GM18870 (cell line): ENCODE measurements around the gene MYDGF.
"Not testable (repeated sequence)": the region's sequence is repeated elsewhere in the genome, so short reads cannot be mapped to it uniquely, and the experiment has no call there.

Experiments
- ATAC-seq: cut with Tn5 transposase; IDR thresholded peaks from one replicate; pipeline ENCODE4 v1.9.1; 2021; ENCODE audit warnings: moderate library complexity; ENCODE audit not compliant: unreplicated experiment

MYDGF gene

DNA sequence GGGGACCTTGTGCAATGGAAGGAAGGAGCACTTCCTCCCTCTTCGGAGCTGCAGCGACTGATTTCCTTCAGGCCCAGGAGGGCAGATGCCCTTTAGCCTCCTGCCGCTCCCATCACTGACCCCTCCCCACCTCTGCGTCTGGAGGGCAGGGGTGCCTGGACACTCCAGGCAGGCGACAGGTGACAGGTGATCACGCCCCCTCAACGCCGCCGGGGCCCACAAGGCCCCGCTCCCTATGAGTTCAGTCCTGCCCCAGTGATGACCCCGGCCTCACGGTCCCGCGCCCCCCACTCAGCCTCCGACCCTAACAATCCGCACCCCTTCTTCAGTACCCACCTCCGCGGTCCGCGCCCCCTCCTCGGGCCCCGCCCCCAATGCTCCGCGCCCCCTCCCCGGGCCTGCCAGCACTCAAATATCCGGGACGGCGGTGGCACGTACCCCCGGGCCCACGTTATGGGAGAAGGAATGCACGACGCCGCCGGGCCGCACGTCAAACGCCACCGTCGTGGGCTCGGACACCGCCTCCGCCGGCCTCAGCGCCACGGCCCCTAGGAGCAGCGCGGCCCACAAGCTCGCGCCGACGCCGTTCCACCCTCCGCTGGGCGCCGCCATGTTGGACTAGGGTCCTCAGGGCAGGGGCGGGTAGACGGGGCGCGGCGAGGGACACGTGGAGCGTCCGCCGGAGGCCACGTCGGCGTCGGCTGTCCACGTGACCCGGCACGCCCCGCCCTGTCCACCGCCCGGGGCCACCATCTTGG, at the start of gene MYDGF:
TSS of gene MYDGF (minus strand) at position 620 of the 758 bp plus-strand sequence. CDS start at position 612, 8 bp downstream.
- ATAC-seq, result no peak

DNA sequence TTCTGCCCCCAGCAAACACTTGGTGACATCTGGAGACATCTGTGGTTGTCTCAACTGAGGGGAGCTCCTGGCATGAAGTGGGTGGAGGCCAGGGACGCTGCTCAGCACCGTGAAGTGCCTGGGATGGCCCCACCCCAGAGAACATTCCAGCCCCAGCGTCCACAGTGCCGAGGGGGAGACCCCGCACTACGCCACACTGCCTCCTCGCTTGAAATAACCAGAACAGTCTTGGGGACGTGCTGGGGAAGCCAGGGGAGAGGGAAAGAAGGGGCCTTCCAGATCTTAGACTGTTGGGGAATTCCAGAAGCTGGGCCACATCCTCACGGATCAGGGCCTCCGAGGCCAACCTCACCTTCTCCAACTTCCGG, 49.3 kb upstream of the MYDGF start:
- ATAC-seq, result no peak

DNA sequence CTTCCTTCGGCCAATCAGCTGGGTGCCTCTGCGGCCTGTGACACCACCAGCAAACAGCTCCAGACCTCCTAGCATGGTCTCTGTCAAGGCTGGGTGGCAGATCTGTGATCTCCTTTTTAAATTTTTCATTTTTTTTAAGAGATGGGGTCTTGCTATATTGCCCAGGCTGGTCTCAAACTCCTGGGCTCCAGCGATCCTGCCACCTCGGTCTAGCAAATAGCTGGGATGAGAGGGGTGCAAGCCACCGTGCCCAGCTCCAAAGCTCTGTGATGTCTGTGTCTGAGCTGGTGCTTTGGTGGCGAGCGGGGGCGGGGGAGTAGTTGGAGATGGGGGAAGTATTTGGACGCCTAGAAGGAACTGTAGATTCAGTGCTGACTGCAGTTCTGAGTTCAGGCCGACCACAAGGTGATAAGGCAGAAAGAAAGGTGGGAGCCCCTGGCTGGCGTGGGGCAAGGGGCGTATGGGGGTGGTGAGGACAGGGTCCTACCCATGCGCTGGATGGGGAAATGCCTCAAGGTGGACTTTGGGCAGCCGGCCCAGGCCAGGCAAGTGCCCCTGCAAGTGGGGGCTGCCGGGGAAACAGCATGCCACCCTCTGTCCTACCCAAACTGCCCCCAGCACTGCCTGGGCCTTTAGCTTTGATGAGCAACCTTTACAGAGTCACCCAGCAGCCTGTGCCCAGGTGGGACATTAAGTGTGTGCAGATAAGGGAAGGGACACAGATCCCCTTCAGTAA, 48.0 kb upstream of the MYDGF start:
- no peak for ATAC-seq

DNA sequence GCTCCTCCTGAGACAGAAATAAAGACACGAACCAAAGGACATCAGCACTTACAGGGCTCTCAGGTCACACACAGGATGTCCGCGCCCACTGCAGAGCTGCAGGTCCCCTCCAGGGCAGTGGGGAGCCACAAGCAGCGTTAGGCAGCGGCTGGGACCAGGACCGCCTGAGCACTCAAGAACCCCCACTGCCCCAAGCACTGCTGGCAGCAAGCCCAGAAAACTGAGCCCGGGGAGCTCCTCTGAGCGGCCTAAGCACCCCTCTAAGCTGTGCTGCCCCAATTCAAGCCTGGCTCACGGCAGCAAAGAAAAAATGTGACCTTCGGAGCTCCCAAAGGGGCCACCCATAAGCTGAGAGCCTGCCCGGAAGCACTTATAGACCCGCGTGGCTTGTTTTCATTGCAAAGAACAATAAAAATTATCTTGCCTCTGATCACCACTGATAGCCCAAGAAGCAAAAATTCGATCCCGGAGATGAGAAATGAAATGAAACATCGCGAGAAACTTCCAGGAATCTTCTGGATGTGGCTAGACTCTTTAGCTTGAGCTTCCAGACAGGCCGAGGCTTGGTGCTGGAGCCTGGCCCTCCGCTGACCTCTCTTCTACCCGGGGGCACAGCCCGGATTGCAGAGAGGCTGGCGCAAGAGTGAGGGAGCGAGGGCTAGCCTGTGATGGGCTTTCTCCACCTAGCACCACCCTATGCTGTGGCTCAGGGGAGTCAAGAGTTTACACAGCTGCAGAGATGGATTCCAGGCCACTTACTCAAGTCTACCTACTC, 47.2 kb upstream of the MYDGF start:
- ATAC-seq, result no peak

DNA sequence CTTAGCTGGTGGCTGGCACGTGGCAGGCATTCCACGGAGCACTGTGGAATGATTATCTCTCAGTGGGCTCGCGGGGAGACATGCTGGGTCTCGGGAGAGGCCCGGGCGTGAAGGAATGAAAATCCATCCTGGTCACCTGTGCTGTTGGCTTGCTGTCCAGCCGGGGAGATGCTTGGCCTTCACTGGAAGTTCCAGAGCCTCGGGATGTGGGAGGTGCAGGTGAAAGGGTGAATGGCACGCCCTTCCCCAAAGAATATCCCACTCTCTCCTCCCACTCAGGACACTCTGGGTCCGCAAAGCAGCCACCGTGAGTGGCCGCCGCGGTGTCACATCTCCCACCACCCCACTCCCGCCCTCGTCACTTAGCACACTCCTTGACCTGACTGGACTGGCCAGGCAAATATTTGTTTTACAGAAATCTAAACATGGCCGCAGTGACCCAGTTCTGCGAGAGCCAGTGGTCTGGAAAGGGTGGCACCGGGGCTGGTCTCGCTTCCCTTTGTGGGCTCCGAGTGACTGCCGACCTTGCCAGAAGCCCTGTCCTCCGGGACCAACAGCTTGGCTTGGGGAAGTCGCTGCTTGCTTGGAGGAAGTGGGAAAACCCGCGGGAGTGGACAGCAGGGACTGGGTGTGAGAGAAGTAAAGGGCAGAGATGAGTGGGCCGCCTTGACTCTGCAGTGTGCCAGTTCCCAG, 45.5 kb upstream of the MYDGF start:
- ATAC-seq, result no peak

DNA sequence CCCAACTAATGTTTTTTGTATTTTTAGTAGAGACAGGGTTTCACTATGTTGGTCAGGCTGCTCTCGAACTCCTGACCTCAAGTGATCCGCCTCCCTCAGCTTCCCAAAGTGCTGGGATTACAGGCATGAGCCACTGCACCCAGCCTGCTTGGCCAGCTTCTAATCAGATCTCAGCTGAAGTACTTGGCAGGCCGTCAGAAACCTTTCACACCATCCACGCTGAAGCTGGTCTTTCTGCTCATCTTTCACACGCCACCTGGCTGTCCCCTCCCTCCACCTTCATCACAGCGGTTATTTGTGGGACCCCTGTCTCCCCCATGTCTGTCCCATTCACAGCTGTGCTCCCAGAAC, 45.0 kb upstream of the MYDGF start:
- ATAC-seq, result not testable (repeated sequence)

DNA sequence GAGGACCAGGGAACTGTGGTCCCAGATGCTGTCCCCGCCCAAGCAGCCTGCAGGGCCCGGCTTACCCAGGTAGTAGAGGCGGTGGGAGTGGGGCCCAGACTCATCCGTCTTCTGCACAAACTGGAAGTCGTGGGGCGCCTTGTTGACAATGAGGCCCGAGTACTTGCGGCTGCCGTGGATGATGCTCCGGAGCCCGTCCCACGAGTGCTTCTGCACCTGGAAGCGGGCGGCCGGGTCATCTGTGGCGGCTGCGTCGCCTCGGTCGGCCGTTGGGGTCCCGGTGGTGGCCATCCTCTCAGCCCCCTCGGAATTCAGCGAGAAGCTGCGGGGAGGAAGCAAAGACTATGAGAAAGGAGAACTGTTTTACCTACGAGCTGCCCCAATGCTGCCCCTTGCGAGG, 43.9 kb upstream of the MYDGF start:
- no peak for ATAC-seq

DNA sequence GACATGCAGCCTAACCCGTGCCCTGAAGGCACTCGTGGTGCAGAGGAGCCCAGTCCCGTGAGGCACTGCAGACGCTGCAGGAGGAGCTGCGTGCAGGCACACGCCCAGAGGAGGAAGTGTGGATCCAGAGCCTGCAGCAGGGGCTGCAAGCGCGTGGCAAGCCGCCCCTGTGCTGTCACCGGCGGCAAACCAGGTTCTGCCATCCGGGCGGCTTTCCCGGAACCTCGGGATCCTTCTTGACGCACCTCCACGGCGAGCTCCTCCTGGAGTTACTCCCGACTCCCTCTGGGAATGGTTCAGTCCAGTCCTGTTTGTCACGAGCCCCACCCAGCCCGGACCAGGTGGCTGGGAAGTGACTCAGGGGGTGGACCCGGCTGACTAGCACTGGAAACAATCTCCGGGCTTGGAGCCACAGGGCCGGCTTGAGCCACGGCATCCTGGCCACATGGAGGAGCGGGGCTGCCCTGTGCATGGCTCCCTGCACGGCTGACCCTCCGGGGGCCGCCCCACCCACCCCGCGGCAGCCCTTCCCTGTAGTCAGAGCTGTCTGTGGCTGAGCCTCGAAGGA, 43.3 kb upstream of the MYDGF start:
- no peak for ATAC-seq

DNA sequence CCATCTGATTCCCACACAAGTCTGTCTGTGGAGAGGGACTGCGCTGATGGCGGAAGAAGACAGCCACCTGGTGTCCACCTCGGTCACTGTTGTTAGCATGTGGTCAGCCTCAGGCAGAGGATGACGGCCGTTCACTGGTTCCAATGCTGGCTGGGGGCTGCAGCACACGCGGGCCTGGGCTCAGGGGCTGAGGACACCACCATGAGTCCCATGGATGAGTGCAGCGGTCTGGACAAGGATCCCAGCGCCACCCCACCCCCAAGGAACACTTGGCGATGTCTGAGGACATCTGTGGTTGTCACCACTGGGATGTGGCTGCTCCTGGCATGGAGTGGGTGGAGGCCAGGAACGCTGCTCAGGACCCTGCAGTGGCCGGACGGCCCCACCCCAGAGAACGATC, 42.6 kb upstream of the MYDGF start:
- ATAC-seq, result no peak

DNA sequence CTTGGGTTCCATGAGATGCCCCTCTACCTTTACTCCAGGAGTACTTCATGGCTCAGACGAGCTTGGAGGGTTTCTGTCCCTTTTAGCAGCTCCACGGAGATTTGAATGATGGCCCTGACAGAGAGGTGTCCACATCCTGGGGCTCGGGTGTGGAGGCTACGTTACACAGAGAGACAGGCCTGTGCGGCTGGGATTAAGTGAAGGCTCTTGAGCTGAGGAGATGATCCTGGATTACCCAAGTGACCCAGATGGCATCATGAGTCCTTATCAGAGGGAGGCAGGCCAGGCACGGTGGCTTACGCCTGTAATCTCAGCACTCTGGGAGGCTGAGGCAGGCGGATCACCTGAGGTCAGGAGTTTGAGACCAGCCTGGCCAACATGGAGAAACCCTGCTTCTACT, 41.1 kb upstream of the MYDGF start:
- ATAC-seq, result no peak

DNA sequence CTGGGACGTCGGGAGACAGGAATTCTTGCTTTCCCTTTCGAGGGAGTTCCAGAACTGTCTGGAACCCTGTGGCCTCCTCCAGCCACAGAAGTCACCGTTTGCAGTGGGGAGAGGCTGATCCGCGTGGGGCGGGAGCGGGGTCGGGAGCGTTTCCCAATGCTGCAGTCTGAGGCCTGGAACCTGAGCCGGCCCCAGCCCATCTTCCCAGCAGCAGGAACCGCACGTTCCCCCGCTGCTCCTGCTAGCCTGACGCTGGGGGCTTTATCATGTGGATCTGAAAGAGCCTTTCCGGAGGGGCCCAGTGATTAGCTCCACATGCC, 40.1 kb upstream of the MYDGF start:
- ATAC-seq, result no peak

DNA sequence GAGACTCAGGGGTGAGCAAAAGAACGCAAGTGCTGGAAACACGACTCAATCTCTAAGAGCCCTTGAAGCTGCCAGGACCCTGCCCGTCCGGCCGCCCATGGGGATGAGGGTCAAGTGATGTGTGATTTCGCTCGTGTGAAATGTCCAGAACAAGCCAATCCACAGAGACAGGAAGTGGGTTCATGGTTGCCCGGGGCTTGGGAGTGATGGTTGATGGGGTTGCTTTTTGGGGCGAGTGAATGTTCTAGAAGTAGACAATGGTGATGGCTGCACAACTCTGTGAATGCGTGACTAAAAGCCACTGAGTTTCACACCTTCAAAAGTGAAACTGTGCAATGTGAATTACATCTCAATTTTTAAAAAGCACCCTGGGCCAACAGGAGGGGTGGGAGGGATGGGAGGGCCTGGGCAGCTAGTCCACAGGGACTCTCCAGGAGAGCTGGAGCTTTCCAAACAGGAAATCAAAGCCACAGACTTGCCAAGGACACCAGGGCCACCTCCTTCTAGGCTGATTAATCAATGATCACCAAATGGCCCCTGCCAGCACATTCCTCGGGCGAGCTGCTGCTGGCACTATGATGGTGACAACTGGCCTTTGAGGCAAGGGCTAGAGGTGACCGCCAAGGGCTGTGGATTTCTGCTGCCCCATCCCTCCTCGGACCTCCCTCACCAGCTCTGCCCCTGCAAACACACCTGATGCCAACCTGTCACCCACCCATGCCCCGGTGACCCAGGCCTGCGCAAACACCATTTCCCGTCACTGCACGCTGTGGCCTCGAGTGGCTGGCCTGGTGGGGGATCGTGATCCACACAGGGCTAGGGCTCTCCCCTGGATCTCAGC, 39.5 kb upstream of the MYDGF start:
- no peak for ATAC-seq

DNA sequence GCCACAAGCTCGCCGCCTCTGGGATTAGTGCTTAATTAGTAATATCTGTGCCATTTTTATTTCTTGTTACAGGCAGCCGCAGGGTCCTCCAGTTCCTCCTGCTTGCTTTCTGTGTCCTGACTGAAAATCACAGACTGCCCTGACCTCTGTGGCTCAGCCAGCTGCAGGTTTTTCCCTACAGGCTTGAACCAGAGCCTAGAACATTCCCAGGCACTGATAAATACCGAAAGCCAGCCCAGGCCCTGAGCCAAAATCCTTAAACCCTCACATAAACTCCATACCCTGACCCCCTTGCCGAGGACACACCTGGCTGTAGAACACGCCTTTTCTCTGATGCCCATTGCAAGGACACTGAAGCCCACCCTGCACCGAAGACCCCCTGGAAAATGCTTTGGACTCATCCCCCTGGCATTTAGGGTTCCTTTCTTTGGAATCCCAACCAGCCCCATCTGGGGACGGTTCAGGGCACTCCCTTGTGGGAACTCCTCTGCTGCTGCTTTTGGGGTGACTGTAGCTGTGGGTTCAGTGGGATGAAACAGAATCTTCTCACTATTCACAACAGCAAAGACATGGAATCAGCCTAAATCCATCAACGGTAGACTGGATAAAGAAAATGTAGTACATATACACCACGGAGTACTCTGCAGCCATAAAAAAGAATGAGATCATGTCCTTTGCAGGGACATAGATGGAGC, 38.0 kb upstream of the MYDGF start:
- ATAC-seq, result no peak

DNA sequence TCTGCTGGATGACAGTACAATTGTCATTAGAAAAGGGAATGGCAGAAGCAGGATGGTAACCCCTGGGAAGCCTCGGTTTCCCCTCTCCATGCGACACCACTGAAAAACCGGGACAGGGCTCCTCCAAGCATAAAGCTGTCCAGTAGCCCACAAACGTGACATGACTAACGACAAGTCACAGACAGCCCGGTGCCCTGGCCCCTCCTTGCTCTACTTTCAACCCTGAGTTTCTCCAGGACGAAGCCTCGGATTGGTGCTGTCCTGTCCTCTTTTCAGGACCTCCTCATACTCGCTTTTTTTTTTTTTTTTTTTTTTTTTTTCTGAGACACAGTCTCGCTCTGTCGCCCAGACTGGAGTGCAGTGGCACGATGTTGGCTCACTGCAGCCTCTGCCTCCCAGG, 37.2 kb upstream of the MYDGF start:
- ATAC-seq, result no peak

DNA sequence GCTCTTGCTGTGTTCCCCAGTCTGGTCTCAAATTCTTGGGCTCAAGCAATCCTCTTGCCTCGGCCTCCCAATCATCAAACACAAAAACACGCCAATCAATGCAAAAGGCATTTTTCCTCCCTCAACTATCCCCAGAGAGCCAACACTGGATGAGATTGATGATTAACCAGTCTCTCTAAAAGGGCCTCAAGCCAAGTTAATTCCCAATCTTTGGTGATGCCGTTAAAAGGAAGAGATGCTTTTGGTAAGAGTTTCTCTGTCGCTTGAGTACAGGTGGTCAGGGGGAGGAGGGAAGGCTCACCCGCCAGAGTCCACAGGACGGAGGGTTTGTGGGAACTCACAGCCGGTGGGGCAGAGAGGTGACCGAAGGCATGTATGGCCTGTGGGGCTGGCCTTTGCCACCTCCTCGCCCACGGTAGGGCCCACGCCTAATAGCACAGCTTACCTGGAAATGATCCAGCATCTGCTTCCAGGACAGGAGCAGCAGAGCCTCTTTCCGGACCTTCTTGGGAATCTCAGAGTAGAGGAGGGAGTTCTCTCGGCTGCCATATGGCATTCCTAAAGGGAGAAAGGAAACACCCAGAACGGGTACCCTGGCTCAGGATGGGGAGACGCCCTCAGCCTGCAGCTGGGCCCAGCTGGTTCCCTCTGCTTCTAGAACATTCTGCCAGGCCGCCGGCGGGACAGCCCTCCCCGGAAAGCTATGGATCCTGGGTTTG, 35.4 kb upstream of the MYDGF start:
- no peak for ATAC-seq

DNA sequence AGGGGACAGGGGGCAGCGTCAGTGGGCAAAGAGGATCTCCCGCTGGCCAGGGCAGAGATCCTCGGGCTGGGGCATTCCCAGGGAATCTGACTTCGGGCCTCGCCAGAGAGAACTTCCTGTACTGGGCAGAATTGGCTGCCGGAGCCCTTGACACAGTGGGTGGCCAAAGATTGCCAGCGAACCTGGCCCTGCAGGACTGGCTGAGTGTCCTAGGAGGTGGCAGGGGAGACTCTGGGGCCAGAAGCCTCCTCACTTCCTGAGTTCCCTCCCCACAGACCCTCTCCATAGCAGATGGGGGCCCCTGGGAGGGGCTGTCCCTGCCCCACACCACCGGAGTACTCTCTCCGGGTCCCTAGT, 34.2 kb upstream of the MYDGF start:
- ATAC-seq, result no peak

DNA sequence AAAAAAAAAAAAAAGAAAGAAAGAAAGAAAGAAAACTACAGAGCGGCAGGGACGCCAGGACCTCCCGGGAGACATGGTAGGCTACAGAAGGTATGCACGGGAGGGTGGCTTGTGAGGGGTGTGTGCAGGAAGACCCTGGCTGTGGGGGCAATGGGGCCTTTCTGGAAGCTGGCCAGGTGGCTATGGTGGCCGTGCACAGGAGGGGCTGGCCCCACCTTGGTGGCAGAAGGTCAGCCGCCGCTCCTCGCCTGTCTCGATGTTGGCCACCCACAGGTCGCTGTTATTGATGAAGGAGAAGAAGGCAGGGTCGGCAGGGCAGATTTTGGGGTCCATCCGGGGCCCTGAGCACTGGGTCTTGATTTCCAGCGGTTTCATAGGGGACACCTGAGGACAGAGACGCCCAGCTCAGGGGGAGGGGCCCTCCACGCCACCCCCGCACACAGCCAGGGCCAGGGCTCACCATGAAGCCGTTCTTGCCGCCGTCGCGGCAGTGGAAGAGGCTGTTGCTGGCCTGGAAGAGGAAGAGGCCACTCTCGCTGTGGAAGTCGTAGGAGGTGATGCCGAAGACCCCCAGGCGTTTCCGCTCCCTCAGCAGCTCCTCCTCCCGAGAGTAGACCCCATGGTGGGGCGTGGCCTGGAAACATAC, 33.7 kb upstream of the MYDGF start:
- no peak for ATAC-seq

DNA sequence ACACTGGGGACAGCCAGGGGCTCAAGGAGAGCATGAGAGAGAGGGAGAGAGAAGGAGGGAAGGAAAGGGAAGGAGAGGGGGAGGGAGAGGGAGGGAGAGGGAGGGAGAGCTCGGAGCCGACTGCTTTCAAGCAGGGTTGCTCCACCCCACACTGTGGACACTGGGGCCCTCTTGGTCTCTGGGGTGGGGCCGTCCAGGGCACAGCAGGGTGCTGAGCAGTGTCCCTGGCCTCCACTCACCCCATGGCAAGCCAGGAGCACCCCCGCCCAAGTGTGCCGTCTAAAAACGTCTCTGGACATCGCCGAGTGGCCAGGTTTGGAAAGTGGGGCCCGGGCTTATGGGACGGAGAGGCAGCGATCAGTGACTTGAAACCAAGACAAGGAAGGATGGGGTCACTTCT, 32.6 kb upstream of the MYDGF start:
- no peak for ATAC-seq

DNA sequence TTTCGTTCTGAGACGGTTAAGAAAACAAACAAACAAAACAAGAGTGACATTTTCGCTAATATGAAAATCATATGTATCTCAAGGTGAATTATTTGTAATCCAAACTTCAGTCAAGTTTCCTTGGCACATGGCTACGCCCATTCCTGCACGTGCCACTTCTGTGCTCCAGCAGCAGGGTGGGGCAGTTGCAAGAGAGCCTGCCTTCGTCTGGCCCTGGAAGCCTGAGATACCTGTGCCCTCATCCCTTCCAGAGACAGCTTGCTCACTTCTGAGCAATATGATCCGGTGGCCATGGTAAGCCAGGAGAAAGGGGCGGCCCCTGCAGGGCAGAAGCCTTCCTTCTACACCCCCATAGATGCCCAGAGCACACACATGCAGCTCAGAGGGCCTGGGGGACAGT, 31.4 kb upstream of the MYDGF start:
- ATAC-seq, result no peak
